Retinal pigment epithelial cell (primary cell): ENCODE data around the gene SMAD7.

Source experiments
- DNase-seq: peaks from one replicate; pipeline ENCODE4 v3.0.0-alpha.2; 2010; ENCODE audit warnings: low read depth
- H3K4me3 ChIP-seq: 2 replicates; pipeline ENCODE4 v1.5.1; 2011; ENCODE audit warnings: mild to moderate bottlenecking, low read length, control low read depth, moderate library complexity
- TF ChIP-seq, protein P1 (sequence below): conservative IDR thresholded peaks from 2 replicates; pipeline ENCODE4 v1.5.1; 2011; ENCODE audit warnings: low read depth, low read length, control low read depth, inconsistent platforms

SMAD7 gene

DNA sequence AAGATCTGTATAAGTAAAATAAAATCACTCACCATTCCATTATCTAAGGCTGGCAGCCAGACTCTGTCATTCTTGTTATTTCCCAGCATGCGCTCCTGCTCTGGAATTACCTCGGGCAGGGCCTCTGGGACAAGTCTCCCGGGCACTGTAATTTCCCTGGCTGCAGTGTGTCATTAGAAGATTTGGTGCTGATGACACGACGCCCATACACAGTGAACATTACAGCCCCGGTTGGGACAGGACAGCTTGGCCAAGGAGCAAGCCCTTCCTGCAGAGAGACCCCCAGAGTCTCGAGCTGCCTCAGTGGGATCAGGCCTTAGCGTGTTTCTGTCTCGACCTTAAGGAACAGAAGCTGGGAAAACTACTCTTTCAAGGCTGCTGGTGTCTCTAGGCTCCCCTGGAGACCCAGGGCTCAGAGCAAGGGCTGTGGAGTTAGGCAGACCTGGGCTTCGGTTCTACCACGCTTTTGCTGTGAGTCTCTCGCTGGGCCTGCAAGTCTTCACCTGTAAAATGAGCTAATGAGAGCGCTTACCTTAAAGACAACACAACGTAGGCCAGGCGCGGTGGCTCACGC is 39.7 kb downstream of the SMAD7 start:
- DNase-seq: no peak
- TF ChIP-seq, protein P1, sequence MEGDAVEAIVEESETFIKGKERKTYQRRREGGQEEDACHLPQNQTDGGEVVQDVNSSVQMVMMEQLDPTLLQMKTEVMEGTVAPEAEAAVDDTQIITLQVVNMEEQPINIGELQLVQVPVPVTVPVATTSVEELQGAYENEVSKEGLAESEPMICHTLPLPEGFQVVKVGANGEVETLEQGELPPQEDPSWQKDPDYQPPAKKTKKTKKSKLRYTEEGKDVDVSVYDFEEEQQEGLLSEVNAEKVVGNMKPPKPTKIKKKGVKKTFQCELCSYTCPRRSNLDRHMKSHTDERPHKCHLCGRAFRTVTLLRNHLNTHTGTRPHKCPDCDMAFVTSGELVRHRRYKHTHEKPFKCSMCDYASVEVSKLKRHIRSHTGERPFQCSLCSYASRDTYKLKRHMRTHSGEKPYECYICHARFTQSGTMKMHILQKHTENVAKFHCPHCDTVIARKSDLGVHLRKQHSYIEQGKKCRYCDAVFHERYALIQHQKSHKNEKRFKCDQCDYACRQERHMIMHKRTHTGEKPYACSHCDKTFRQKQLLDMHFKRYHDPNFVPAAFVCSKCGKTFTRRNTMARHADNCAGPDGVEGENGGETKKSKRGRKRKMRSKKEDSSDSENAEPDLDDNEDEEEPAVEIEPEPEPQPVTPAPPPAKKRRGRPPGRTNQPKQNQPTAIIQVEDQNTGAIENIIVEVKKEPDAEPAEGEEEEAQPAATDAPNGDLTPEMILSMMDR: no peak

DNA sequence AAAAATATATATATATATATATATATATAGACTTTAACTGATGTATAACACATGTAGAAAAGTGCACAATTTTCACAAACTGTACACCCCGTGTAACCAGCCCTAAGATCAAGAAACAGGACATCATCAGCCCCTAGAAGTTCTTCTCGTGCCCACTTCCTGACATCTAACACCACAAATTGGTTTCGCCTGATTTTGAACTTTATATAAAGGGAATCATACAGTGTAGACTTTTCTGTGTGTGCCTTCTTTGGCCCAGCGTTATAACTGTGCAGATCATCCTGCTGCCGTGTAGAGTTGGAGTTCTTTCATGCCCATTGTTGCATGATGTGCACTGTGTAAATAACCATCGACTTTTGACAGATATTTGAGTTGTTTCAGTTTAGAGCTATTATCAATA is 41.0 kb downstream of the SMAD7 start:
- DNase-seq: no peak
- H3K4me3 ChIP-seq: no peak overlapping the region
- TF ChIP-seq, protein P1: no peak

More for the DNA sequence above, 39.7 kb downstream of the SMAD7 start:
- no peak overlapping the region for H3K4me3 ChIP-seq

DNA sequence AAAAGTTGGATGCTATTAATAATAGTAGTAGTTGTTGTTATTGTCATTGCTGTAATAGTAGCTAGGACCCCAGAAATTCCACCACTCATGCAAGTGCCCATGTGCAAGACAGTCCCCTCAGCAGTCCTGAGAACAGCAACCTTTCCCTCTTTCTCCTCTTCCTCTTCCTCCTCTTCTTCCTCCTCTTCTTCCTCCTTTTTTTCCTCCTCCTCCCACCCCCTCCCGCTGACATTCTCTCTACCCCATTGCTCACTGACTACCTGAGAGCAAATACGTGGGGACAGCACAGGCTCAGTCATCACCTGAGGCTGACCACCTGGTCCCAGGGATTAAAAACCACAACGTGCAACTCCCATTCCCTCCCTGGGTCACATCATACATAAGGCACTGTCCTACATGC is 41.8 kb downstream of the SMAD7 start:
- TF ChIP-seq, protein P1: no peak

DNA sequence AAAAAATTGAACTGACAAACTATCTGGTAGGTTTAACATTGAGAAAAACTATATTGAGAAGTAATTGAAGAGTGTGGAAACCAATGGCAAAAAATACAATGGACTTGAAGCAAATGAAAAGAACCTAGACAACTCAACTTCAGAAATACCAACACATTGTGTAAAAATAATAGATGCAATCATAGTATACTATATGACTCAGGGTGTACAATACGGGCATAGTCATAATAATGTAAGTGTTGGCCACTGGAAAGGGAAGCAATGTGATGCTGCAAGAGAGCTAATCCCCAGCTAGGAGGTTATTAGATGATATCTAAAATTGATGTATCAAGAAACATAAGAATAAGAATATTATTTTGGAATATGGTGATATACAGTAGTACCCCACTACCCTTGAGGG is 45.3 kb downstream of the SMAD7 start:
- DNase-seq: no peak
- TF ChIP-seq, protein P1: no peak
- no peak overlapping the region for H3K4me3 ChIP-seq

More for the DNA sequence above, 41.8 kb downstream of the SMAD7 start:
- H3K4me3 ChIP-seq: no peak overlapping the region
- no peak for DNase-seq

DNA sequence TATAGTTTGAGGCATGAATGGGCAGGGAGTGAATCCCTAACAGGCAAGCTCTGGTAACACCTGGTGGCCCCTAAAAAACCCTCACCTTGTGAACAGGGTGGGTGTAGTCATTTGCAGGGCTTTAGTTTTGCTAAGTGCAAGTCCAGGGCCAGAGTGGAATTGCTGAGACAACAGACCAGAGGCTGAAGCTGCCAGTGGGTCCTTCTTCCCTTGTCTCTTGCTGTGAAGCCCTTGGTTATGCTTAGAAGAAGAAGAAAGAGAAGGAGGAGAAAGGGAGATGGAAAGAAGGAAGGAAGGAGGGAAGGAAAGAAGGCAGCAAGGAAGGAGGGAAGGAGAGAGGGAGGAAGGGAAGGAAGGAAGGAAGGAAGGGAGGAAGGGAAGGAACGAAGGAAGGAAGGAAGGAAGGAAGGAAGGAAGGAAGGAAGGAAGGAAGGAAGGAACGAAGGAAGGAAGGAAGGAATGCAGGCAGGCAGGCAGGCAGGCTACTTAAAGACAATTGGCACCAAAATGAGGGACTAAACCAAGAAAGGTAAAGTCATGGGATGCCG is 45.8 kb downstream of the SMAD7 start:
- no peak for DNase-seq
- no peak overlapping the region for H3K4me3 ChIP-seq
- TF ChIP-seq, protein P1: no peak

DNA sequence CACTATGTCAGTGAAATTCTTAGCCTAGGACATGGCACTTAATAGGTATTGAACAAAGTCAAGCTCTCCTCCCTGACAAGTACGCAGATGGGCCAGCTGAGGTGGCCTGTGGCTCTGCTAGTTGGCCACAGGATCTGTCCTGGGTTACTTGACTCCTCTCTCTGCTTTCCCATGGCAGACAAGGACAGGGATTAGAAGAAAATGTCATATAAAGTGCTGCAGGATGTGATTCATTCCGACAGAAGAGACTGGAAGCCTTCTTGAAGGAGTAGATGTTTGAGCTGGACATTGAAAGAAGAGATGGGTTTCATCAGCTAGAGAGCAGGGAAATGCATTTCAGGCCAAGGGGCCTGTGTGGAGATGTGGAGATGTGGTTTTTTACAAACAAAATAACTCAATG is 46.7 kb downstream of the SMAD7 start:
- TF ChIP-seq, protein P1: no peak
- H3K4me3 ChIP-seq: no peak overlapping the region
- no peak for DNase-seq

DNA sequence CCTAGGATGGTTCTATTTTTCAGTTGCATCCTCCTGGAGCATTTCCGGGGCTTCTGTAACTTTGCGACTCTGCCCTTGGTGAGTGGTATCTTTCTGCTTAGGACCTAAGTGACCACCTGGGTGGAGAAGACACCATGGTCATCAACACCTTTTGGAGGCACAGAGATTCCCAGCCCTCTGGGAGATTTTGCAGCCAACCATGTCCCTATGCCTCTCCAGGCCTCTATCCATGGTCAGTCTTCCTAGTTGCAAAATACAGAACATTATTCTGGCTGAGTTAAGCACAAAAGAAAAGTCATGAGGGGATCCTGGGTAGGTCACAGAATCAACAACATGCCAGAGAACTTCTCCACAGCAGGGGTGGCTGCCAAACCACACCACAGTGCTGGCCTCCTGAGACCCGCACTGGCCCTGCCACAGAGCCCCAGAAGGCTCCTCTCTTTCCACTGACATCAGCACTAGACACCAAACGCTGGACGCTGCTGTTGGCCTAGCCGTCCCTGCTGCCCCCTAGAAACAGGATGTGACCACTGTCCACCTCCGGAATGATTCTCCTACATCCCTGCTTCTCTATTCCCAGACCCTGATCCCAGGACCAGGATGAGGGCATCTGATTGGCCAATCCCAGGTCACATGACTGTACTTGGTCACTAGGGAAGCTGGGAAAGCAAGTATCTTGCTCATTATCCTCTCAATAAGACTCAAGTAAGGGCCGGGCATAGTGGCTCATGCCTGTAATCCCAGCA is 47.7 kb downstream of the SMAD7 start:
- DNase-seq: no peak
- no peak overlapping the region for H3K4me3 ChIP-seq
- TF ChIP-seq, protein P1: no peak
